ENCODE results near the gene SPATA46. TPM values are rescaled to one million over a fixed set of nuclear protein-coding genes. Genes with fewer than 3 reads are reported as not detected.
A peak's percentile ranks its signal among the peaks of the same experiment; 100 is the strongest.

SPATA46 gene
- total and polyA plus RNA-seq, 9 of the 15 experiments (the other 6 are each of a cell fraction or from before 2014, with no cell fraction given), result 0.04 to 0.11 TPM; not detected in 7

DNA sequence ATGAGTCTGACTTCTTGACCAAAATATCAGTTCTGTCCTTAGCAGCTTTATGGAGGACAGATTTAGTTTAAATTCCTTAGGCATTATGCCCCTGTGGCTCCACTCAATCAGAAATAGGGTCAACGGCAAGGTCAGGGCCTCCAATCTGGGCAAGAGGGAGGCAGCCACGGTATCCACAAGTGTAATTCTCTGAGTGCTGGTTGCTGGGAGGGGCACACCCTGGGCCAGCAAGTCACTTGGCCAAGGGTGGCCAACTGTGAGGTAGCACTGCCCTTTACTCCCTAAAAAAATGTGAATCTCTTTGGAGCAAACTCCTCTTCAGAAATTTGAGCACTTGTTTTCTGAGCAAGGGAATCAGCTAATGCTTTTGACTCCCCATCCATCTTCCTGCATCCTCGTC, 12.8 kb downstream of the SPATA46 start:
- 45% methylated on average over 3 of the region's 3 CpGs for WGBS (ENCODE audit: insufficient coverage, low coverage, missing lambda C conversion rate)
- no TSS peak for BruUV-seq (replicated peaks)
- H3K27me3 ChIP-seq (ENCODE audit: control insufficient read depth in 2 of 2, insufficient read depth in 2 of 2, low read length in 2 of 2), result no peaks in the 10 kb centered on the region
- ATAC-seq, result no peak
- no peaks in the 10 kb centered on the region for H3K36me3 ChIP-seq (ENCODE audit: control insufficient read depth, insufficient read depth, low read length)
- peaks cover 13 to 14% of the 10 kb centered on the region in 2 experiments; a peak in 4 of 5 replicates for H3K4me1 ChIP-seq (replicated peaks in 1 of 2; ENCODE audit: control insufficient read depth in 2 of 2, insufficient read depth in 2 of 2, low read length in 2 of 2)
- no peaks in the 10 kb centered on the region for H3K9me3 ChIP-seq (replicated peaks; ENCODE audit: control insufficient read depth, insufficient read depth, low read depth, low read length)
- in situ Hi-C loops (cut with MboI) (no loop called here), intact Hi-C loops (cut with micrococcal nuclease) (no loop called here)
- TF ChIP-seq ZNF140 (CRISPR knock-in tag; IDR thresholded peaks at IDR 0.05) (no peak), KDM1A (IDR thresholded peaks at IDR 0.05) (peak; percentile 10 to 42; a peak in 2 of 4 replicates)
- no peaks in the 10 kb centered on the region for H3K79me2 ChIP-seq (ENCODE audit: control insufficient read depth, insufficient read depth, low read length)
- H3K4me3 ChIP-seq, result no peak overlapping the region
- no peak overlapping the region for H3K27ac ChIP-seq (ENCODE audit: extremely low read depth, low read depth, low read length)
- no peaks in the 10 kb centered on the region for H3K9me1 ChIP-seq (ENCODE audit: control insufficient read depth, insufficient read depth, low read length)
- CTCF ChIA-PET (ENCODE audit: low intra/inter-chr PET ratio), result no interaction called here
- DNase-seq (ENCODE audit: extremely low read depth in 1 of 4, low spot score in 3 of 4), result no peak
- H2AFZ ChIP-seq (ENCODE audit: low read depth, low read length), result no peak overlapping the region
- POLR2A ChIA-PET, result interaction anchor here (1.4 kb wide), 1 partner anchor 18 kb away, joined by 3 read pairs; the partner anchor contains the start of gene C1orf226
- no peak overlapping the region for H3K4me2 ChIP-seq (ENCODE audit: insufficient read depth, low read length)
- no peaks in the 10 kb centered on the region for H4K20me1 ChIP-seq (replicated peaks; ENCODE audit: control insufficient read depth, insufficient read depth, low read length)
- no peak for FAIRE-seq
- no peak overlapping the region for H3K9ac ChIP-seq (ENCODE audit: insufficient read depth in 1 of 2, low read depth in 2 of 2, low read length in 2 of 2)

DNA sequence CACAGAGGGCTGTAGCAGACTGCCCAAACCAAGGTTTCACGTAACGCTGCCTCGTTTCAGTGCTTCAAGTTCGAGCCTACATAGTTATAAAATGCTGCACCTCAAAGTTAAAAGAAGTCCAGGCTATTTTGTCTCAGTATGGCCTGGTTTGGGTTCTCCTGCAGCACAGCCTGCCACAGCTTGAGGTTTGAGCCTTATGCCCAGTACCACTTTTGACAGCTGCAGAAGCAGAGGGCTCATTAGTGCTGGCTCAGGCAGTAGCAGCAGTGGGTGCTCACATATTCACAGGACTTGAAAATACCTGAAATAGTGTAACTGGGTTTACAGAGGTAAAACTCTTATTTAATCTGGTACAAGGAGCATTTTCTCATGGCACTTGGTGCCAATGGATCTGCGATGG, 15.3 kb downstream of the SPATA46 start:
- 57% methylated on average over 5 of the region's 5 CpGs for WGBS (ENCODE audit: insufficient coverage, low coverage, missing lambda C conversion rate)
- intact Hi-C loops (cut with micrococcal nuclease), result no loop called here
- Histone ChIP-seq H3K4me3 (no peak overlapping the region), H2AFZ (ENCODE audit: low read depth, low read length) (0 out of 2 replicates have a peak overlapping the region, but pooled peaks have one; percentile 11), H3K4me1 (replicated peaks in 1 of 2; ENCODE audit: control insufficient read depth in 2 of 2, insufficient read depth in 2 of 2, low read length in 2 of 2) (peaks cover 3 to 14% of the 10 kb centered on the region in 2 experiments; a peak in 2 of 5 replicates), H3K4me2 (ENCODE audit: insufficient read depth, low read length) (no peak overlapping the region), H3K9me1 (ENCODE audit: control insufficient read depth, insufficient read depth, low read length) (no peaks in the 10 kb centered on the region), H3K79me2 (ENCODE audit: control insufficient read depth, insufficient read depth, low read length) (no peaks in the 10 kb centered on the region), H4K20me1 (replicated peaks; ENCODE audit: control insufficient read depth, insufficient read depth, low read length) (no peaks in the 10 kb centered on the region), H3K9me3 (replicated peaks; ENCODE audit: control insufficient read depth, insufficient read depth, low read depth, low read length) (no peaks in the 10 kb centered on the region), H3K27ac (ENCODE audit: extremely low read depth, low read depth, low read length) (no peak overlapping the region), H3K9ac (ENCODE audit: insufficient read depth in 1 of 2, low read depth in 2 of 2, low read length in 2 of 2) (no peak overlapping the region), H3K36me3 (ENCODE audit: control insufficient read depth, insufficient read depth, low read length) (no peaks in the 10 kb centered on the region), H3K27me3 (ENCODE audit: control insufficient read depth in 2 of 2, insufficient read depth in 2 of 2, low read length in 2 of 2) (no peaks in the 10 kb centered on the region)
- ChIA-PET CTCF (ENCODE audit: low intra/inter-chr PET ratio) (interaction anchor here (0.9 kb wide), 1 partner anchor 439 kb away, joined by 3 read pairs; no protein-coding TSS in a partner anchor), POLR2A (no interaction called here)
- DNase-seq (ENCODE audit: extremely low read depth in 1 of 4, low spot score in 3 of 4), result no peak
- in situ Hi-C loops (cut with MboI), result no loop called here
- ATAC-seq, result no peak
- FAIRE-seq, result no peak
- BruUV-seq (replicated peaks), result no TSS peak
- no peak for TF ChIP-seq TGIF2 (CRISPR knock-in tag; IDR thresholded peaks at IDR 0.05)
- TF ChIP-seq, protein P1, sequence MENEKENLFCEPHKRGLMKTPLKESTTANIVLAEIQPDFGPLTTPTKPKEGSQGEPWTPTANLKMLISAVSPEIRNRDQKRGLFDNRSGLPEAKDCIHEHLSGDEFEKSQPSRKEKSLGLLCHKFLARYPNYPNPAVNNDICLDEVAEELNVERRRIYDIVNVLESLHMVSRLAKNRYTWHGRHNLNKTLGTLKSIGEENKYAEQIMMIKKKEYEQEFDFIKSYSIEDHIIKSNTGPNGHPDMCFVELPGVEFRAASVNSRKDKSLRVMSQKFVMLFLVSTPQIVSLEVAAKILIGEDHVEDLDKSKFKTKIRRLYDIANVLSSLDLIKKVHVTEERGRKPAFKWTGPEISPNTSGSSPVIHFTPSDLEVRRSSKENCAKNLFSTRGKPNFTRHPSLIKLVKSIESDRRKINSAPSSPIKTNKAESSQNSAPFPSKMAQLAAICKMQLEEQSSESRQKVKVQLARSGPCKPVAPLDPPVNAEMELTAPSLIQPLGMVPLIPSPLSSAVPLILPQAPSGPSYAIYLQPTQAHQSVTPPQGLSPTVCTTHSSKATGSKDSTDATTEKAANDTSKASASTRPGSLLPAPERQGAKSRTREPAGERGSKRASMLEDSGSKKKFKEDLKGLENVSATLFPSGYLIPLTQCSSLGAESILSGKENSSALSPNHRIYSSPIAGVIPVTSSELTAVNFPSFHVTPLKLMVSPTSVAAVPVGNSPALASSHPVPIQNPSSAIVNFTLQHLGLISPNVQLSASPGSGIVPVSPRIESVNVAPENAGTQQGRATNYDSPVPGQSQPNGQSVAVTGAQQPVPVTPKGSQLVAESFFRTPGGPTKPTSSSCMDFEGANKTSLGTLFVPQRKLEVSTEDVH (IDR thresholded peaks at IDR 0.05; ENCODE audit: low read depth, partially characterized antibody), result no peak
